Panc1 (cell line): ENCODE results near the gene CCDC77. TPM values are rescaled to one million over a fixed set of nuclear protein-coding genes. Genes with fewer than 3 reads are reported as not detected.

ENCODE experiments used
- ATAC-seq: fragments of 200-7000 bp; cut with Tn5 transposase; 2 replicates; pipeline ENCODE4 v1.9.1; 2020; ENCODE audit warnings: mild to moderate bottlenecking, moderate library complexity
- BruUV-seq: library from RNA; stranded (reverse); fragments of 400-500 nt; replicated peaks from 2 replicates; lab custom pipeline; 2021; lab: Mats Ljungman, UMichigan
- CTCF ChIA-PET: fragments of 300-600 bp; sonication (Branson Sonifier 250); formaldehyde crosslinking; loops from one replicate; lab custom pipeline; 2022; ENCODE audit warnings: antibody characterized with exemption; lab: Charles Lee
- POLR2A ChIA-PET: fragments of 300-600 bp; sonication (Branson Sonifier 250); formaldehyde crosslinking; loops from one replicate; lab custom pipeline; 2022; ENCODE audit warnings: antibody characterized with exemption; lab: Charles Lee
- DNase-seq: peaks from one replicate; pipeline ENCODE4 v3.0.0-alpha.2; 2010; ENCODE audit warnings: low read depth, low spot score
- H3K27ac ChIP-seq: 2 replicates; pipeline ENCODE4 v1.5.1; 2011; ENCODE audit warnings: mild to moderate bottlenecking, low read length, inconsistent platforms
- H3K27me3 ChIP-seq: fragments of 200-500 bp; sonication (Bioruptor generic); 2 replicates; pipeline ENCODE4 v1.6.0; 2014; ENCODE audit warnings: low read length, inconsistent platforms; ENCODE audit not compliant: control insufficient read depth, insufficient read depth
- H3K36me3 ChIP-seq: fragments of 200-500 bp; sonication (Bioruptor generic); 2 replicates; pipeline ENCODE4 v1.5.1; 2014; ENCODE audit warnings: inconsistent platforms, mild to moderate bottlenecking, low read length, moderate library complexity; ENCODE audit not compliant: control insufficient read depth, insufficient read depth
- H3K4me1 ChIP-seq: 2 replicates; pipeline ENCODE4 v1.5.1; 2011; ENCODE audit warnings: inconsistent platforms, mild to moderate bottlenecking, low read length, moderate library complexity; ENCODE audit not compliant: control insufficient read depth, insufficient read depth
- H3K4me3 ChIP-seq, 2 experiments: 2 replicates each; pipeline ENCODE4 v1.5.1; 2011 to 2012; ENCODE audit warnings: low read depth in 2 of 2, low read length in 2 of 2, mild to moderate bottlenecking in 2 of 2, inconsistent platforms in 1 of 2, moderate library complexity in 1 of 2
- H3K9me3 ChIP-seq: fragments of 200-500 bp; sonication (Bioruptor generic); 2 replicates; pipeline ENCODE4 v1.5.1; 2014; ENCODE audit warnings: low read depth, mild to moderate bottlenecking, inconsistent platforms, low read length, moderate library complexity; ENCODE audit not compliant: control insufficient read depth, insufficient read depth
- POLR2AphosphoS5 ChIP-seq: IDR thresholded peaks from 2 replicates; pipeline ENCODE4 v1.6.1; 2012; ENCODE audit warnings: mild to moderate bottlenecking, low read depth, low read length, moderate library complexity
- SIN3A ChIP-seq: IDR thresholded peaks from 2 replicates; pipeline ENCODE4 v1.6.1; 2012; ENCODE audit warnings: low read depth, mild to moderate bottlenecking, low read length, moderate library complexity, borderline replicate concordance; ENCODE audit not compliant: insufficient read depth
- TCF7L2 ChIP-seq: IDR thresholded peaks from 2 replicates; pipeline ENCODE4 v1.6.1; 2011; ENCODE audit warnings: mild to moderate bottlenecking, low read depth, low read length, inconsistent platforms
- in situ Hi-C: cut with HindIII; loops from 2 replicates; pipeline ENCODE4 v1.10.0; 2016; ENCODE audit warnings: low sequenced_read_pairs, low pct_unique_long_range_greater_than_20kb
- intact Hi-C: fragments of 100-400 bp; cut with micrococcal nuclease; formaldehyde crosslinking; loops from one replicate; pipeline ENCODE4 v1.10.0; 2022; ENCODE audit not compliant: unreplicated experiment
- total RNA-seq: library from RNA; stranded (reverse); gene quantifications from one replicate; pipeline ENCODE4 v1.2.1, GENCODE V29; 2021; ENCODE audit not compliant: unreplicated experiment
- TF ChIP-seq, protein P1 (sequence below), 2 experiments: IDR thresholded peaks; 2 replicates each; pipeline ENCODE4 v1.6.1; 2011 to 2012; ENCODE audit warnings: low read depth in 2 of 2, control low read depth in 1 of 2, low read length in 1 of 2, mild to moderate bottlenecking in 1 of 2, moderate library complexity in 1 of 2; ENCODE audit not compliant: insufficient read depth in 1 of 2
- TF ChIP-seq, protein P2 (sequence below): fragments of 450-650 bp; IDR thresholded peaks from 2 replicates; pipeline ENCODE4 v1.5.1; 2017; ENCODE audit warnings: mild to moderate bottlenecking

CCDC77 gene
- total RNA-seq, 1 experiment from 2014 or later = 9.8 TPM

GRCh38 chr12:490260-490659 lies 88.8 kb downstream of the CCDC77 start:
- DNase-seq = no peak
- Histone ChIP-seq H3K27me3 (no peaks in the 10 kb centered on the region; the same call in 1 of the 2 replicates), H3K4me1 (no peaks in the 10 kb centered on the region; the same call in 1 of the 2 replicates), H3K9me3 (no peaks in the 10 kb centered on the region), H3K4me3 (no peak overlapping the region), H3K27ac (no peak overlapping the region), H3K36me3 (no peaks in the 10 kb centered on the region)
- in situ Hi-C loops = no loop called here
- ChIA-PET CTCF (no interaction called here), POLR2A (interaction anchor here (0.6 kb wide), 1 partner anchor 45 kb away, joined by 4 read pairs; no protein-coding TSS in a partner anchor)
- no TSS peak for BruUV-seq
- no peak for ATAC-seq
- intact Hi-C loops = no loop called here
- TF ChIP-seq SIN3A (no peak), TCF7L2 (no peak), POLR2AphosphoS5 (no peak)
- TF ChIP-seq, protein P1, sequence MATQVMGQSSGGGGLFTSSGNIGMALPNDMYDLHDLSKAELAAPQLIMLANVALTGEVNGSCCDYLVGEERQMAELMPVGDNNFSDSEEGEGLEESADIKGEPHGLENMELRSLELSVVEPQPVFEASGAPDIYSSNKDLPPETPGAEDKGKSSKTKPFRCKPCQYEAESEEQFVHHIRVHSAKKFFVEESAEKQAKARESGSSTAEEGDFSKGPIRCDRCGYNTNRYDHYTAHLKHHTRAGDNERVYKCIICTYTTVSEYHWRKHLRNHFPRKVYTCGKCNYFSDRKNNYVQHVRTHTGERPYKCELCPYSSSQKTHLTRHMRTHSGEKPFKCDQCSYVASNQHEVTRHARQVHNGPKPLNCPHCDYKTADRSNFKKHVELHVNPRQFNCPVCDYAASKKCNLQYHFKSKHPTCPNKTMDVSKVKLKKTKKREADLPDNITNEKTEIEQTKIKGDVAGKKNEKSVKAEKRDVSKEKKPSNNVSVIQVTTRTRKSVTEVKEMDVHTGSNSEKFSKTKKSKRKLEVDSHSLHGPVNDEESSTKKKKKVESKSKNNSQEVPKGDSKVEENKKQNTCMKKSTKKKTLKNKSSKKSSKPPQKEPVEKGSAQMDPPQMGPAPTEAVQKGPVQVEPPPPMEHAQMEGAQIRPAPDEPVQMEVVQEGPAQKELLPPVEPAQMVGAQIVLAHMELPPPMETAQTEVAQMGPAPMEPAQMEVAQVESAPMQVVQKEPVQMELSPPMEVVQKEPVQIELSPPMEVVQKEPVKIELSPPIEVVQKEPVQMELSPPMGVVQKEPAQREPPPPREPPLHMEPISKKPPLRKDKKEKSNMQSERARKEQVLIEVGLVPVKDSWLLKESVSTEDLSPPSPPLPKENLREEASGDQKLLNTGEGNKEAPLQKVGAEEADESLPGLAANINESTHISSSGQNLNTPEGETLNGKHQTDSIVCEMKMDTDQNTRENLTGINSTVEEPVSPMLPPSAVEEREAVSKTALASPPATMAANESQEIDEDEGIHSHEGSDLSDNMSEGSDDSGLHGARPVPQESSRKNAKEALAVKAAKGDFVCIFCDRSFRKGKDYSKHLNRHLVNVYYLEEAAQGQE (IDR thresholded peaks at IDR 0.05; ENCODE audit: insufficient read depth in 1 of 2, low read depth in 2 of 2, low read length in 1 of 2) = no peak
- TF ChIP-seq, protein P2, sequence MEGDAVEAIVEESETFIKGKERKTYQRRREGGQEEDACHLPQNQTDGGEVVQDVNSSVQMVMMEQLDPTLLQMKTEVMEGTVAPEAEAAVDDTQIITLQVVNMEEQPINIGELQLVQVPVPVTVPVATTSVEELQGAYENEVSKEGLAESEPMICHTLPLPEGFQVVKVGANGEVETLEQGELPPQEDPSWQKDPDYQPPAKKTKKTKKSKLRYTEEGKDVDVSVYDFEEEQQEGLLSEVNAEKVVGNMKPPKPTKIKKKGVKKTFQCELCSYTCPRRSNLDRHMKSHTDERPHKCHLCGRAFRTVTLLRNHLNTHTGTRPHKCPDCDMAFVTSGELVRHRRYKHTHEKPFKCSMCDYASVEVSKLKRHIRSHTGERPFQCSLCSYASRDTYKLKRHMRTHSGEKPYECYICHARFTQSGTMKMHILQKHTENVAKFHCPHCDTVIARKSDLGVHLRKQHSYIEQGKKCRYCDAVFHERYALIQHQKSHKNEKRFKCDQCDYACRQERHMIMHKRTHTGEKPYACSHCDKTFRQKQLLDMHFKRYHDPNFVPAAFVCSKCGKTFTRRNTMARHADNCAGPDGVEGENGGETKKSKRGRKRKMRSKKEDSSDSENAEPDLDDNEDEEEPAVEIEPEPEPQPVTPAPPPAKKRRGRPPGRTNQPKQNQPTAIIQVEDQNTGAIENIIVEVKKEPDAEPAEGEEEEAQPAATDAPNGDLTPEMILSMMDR = no peak

Other genes starting within 250 kb of the CCDC77 start
- gene SLC6A12, start 187.5 kb upstream of the CCDC77 start, total RNA-seq = 1.0 TPM
- 0.57 TPM for gene SLC6A13, start 138.8 kb upstream of the CCDC77 start, total RNA-seq
- gene KDM5A, start 12.3 kb upstream of the CCDC77 start, total RNA-seq = 49.0 TPM
- 2.3 TPM for gene B4GALNT3, start 58.3 kb downstream of the CCDC77 start, total RNA-seq